GM19372 (cell line): ENCODE results near the gene NELL1.

Source experiments
- ATAC-seq: cut with Tn5 transposase; IDR thresholded peaks from one replicate; pipeline ENCODE4 v1.9.1; 2021; ENCODE audit warnings: mild to moderate bottlenecking, low read depth, moderate library complexity; ENCODE audit not compliant: unreplicated experiment

Gene NELL1

GRCh38 chr11:20864628-20865027 is 195.2 kb downstream of the NELL1 start:
- no peak for ATAC-seq

DNA sequence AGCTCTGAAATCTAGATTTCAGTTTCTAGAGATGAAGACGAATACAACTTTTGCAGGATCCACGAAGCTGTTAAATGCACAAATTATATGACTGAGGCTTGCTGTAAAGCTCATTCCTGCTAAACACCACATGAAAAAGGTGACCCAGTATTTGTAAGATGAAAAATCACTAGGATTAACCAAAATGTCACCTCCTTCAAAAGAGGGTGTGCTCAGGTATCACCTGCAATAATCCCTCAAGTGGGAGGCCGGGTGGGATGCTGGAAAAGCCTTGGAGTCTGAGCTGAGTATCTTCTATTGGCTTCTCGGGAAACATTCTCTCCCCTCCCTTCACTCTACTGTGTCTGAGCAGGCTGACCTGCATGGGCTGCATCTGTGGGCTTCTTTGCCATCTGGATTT is 195.8 kb downstream of the NELL1 start:
- ATAC-seq: no peak

GRCh38 chr11:20869123-20869522 is 199.7 kb downstream of the NELL1 start:
- ATAC-seq: no peak

DNA sequence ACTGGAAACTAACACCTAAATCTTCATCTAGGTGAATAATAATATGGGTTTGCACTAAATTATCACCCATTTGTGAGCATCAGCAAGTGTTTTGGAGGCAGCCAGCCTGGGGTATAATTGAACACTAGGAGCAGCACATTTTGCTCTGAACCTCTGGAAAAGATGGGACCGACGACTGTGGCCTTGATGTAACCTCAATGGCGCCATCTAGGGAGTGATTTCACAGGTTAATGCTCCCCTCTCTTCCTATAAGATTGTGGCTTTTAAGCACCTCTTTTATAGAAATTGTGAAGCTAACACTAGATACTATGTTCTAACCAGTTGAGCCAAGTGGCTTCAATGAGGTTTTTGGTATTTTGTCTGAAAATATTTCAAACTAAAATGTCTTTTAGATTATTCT is 203.7 kb downstream of the NELL1 start:
- no peak for ATAC-seq

- ATAC-seq: no peak
Observed at GRCh38 chr11:20874358-20874757, 205.0 kb downstream of the NELL1 start.

DNA sequence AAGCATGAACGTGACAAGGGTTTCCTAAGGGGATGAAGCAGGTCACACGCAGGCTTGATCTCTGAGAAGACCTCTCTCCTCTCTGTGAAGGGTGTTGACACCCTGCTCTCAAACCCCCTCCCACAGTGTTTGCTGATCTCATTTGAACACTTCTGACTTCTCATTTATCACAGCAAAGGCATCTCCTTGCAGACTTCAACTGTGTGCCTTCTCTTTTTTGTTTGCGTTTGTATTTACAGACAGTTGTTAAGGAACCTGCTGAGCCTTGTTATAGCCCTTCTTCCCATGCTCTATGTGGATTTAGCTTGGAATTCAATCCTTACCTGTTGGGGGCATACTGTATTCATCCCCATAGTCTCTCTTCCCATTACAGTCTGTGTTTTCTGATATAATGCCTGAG is 206.5 kb downstream of the NELL1 start:
- ATAC-seq: no peak

GRCh38 chr11:20876738-20877137 is 207.4 kb downstream of the NELL1 start:
- no peak for ATAC-seq

DNA sequence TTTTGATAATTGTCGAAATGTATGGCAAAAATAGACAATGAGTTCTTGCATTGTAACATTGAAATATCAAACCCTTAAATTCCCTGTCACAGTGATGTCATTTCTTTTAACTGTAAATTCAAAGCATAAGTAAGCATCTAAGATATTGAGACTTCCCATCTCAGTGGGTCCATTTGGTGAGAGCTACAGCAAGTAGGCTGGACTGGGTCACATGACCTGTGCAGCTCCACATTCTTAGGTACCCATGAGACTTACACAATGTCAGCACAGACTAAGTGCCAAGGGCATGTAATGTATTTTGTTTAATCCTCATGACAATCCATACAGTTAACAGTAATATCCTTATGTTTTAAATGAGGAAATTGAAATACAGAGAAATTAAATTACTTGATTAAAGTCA is 210.7 kb downstream of the NELL1 start:
- no peak for ATAC-seq

DNA sequence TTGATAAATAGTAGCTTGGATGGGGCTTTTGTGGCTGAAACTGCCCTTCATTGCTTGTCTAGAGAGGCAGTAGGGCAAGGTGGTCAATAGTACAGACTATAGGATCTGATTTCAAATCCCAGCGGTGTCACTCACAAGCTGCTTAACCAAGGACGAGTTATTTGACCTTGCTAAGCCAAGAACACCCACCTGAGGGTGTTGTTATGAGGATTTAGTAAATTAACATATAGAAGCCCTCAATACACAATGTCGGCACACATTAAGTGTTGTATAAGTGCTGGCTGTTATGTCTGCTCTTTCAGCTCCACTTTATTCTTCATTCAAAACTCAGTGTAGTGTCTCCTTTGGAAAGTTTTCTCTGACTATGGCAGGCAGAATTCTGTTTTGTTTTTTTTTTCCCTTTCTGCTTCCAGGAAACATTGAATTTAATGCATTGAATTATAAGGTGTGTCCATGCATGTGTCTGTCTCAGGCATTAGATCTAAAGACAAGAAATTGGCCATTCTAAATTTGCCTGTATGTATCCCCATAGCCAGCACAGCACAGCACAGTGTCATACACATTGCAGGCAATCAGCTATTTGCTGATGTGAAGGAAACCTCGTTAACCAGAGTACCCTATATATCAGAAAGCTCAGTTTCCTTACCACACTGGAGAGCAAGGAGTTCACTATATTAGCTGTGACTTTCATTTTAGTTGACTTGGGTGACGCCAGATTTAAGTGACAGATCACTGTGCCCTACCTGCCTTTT is 212.1 kb downstream of the NELL1 start:
- ATAC-seq: no peak

- no peak for ATAC-seq
Observed at GRCh38 chr11:20887137-20887536, 217.8 kb downstream of the NELL1 start.

DNA sequence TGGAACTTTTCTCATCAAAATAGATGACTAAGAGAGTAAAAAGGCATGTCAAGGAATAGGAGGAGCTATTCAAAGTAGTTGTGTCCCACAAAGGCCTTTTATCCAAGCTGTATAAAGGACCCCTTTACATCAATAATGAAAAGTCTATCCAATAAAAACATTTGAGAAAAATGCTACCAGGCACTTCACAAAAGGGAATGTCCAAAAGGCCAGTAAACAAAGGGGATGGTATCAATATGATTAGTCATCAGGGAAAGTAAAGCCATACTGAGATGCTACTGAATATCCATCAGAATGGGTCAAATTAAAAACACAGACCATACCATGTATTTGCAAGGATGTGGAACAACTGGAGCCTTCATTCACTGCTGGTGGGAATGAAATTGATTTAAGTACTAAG is 224.9 kb downstream of the NELL1 start:
- no peak for ATAC-seq

- no peak for ATAC-seq
Observed at GRCh38 chr11:20909995-20910726, 240.8 kb downstream of the NELL1 start.

DNA sequence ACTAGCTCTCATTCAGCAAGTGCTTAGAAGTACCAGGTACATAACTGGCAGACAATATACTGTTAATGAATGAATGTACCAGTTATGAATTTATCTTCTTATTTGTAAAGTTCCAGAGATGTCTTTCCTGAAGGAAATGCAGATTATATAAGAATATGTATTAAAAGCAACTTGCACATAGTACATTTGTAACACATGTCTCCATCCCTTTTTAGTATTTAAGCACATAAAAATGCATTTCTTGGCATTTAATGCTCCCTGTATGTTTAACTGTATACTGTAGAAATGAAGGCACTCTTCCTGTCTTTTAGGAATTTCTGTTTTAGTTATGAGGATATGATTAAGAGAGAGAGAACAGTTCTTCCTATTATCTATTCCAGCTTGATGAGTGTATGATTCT is 241.3 kb downstream of the NELL1 start:
- no peak for ATAC-seq

GRCh38 chr11:20912065-20912821 is 242.9 kb downstream of the NELL1 start:
- no peak for ATAC-seq

DNA sequence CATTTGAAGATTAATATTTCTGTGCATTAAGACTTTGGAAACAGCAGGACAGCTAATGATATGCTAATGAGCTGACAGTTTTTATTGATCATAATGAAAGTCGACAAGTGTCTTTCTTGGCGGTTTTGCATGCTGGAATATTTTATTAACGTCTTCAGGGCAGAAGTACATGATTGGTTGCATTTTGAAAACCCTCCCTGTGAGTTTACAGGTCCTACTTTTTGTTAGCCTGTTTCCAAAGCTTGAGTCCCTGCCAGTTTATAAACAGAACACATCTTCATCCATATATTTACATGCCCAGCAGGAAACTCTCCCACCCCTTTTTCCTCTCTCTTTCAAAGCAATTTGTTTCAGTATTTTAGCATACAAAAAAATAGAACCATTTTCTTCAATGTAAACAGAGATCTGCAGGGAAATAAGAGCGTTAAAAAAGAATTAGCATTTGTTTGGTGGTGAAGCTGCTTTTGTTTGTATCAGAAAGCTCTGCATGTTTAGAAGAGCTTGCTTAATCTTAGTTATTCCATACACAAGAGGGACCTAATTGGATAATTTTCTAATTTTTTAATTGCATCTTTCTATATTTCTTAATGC is 243.6 kb downstream of the NELL1 start:
- ATAC-seq: no peak

- no peak for ATAC-seq
Observed at GRCh38 chr11:20917306-20917705, 247.9 kb downstream of the NELL1 start.

GRCh38 chr11:20926799-20927540 is 257.6 kb downstream of the NELL1 start:
- ATAC-seq: no peak

DNA sequence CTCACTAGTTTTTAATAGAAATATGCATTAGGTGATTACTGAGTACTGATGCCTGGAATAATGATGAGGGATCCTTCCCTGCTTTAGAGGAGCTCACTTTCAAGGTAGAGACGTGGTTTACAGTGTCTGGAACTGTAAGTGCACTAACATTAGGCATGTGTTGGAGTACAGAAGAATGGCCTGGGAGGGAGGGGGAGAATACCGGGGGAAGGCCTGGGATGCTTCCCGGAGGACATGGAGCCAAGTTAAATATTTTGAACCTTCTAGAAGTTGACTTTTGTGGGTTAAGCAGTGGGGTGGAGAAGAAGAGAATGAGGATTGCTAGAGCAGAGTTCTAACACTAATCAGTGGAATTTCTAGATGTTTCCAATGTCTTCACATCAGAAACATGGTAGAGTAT is 261.6 kb downstream of the NELL1 start:
- no peak for ATAC-seq

GRCh38 chr11:20933086-20933485 is 263.7 kb downstream of the NELL1 start:
- no peak for ATAC-seq

DNA sequence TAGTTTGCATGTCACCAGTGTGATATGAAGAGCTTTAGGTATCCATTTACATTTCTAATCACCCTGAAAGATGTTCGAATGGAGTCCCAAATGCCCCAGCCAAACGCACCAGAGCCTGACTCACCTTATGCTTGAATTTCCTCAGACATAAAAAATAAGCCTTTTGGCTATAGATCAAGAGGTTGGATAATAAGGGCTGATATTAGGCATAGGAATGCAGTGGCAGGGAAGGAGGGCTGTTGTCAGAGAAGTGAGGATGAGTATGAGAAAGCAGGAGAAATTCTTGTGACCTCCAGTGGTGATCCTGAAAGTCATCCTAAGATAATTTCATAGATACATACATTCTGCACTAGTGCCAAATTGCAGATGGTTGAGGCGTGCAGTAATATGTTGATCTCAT is 264.6 kb downstream of the NELL1 start:
- ATAC-seq: no peak
